Forelimb muscle (tissue), 1 donor: ENCODE results near the gene MED25. TPM values are rescaled to one million over a fixed set of nuclear protein-coding genes. Genes with fewer than 3 reads are reported as not detected.

Experiments
- DNase-seq: peaks from one replicate; pipeline ENCODE4 v3.0.0-alpha.2; 2013; ENCODE audit warnings: low read depth
- polyA plus RNA-seq: library from polyadenylated mRNA; unstranded; fragments of 120-200 nt; gene quantifications from one replicate; pipeline ENCODE4 v1.2.1, GENCODE V29; 2013; ENCODE audit not compliant: insufficient read length

MED25 gene
- polyA plus RNA-seq, 1 donor: 28.6 TPM

DNA sequence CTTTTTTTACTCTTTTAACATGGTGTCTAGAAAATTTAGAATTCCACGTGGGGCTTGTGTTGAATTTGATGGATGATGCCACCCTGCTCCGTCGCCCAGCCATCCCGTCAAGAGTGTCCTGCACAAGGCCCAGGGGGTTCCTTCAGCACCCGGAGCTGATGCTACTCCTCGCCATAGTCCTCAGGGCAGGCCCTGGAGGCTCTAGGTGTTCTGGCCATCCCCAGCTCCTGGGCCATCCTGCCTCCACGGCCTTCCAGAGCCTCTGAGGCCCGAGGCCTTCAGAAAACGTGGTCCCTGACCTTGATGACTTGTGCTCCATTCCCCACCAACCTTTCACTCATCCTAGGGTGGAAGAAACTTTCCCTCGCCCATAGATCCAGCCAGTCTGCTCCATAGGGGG is 55.7 kb downstream of the MED25 start:
- no peak for DNase-seq

DNA sequence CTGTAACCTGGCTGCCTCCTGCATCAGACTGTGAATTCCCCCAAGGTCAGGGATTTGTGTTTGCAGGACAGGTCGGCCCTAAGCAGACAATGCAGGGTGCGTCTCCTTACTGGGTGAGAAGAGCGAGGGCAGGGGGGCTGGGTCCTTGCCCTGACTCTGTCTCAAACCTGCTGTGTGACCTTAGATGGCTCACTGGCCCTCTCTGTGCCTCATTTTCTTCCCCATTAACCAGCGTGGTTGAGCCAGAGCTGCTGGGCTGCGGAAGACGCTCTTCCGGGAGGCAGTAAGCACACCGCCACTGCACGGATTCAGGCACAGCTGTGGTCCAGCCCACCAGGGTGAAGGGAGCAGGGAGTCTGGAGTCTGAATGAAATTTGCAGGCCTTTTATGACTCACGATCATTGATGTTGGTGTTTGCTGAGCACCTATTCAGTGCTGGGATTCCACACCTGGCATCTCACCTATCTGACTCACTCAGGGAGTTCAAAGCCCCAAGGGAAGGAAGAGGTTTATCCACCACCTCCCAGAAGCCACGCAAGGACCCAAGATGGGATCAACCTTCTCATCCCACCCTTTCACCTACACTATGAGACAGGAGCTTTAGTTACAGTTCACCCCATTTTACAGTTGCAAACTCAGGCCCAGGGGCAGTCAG is 56.5 kb downstream of the MED25 start:
- DNase-seq: no peak

DNA sequence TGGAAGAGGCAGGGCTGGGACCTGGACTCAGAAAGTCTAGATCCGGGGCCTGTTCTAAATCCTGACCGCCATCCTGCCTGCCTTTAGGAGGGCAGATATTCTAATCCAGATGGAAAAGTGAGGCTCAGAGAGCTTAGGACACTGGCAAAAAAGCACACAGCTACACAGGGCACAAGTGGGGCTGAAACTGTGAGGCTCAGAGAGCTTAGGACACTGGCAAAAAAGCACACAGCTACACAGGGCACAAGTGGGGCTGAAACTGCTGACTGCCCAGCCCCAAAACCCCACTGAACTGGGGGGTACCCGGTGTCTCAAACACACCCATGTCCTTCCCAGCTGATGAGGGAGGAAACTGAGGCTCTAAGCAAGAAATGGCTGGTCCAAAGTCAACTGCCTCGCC is 57.1 kb downstream of the MED25 start:
- no peak for DNase-seq

DNA sequence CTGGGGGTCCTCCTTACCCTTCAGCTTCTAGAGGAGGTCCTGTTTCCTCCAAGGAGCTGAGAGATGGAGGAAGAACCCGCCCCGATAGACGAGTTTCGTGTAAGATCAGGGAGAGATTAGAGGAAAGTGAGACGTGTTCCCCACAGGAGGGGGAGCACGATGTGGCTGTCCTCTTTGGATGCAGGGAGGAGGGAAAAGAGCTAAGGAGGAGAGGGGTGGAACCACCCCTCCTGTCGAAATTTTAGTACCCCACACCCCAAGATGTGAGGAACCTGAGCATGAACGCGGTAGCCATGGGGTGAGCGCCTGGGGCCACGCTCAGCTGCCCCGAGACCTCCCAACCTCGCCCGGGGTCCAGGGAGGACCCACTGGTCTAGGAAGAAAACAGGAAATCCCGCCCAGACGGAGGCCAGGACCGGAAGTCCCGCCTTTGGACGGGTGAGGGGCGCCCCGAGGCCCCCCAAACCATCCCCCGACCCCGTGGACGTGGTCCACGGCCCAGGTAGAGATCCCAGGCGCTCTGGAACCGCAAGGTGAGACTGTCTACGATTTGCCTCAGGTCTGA is 57.9 kb downstream of the MED25 start:
- DNase-seq: no peak

DNA sequence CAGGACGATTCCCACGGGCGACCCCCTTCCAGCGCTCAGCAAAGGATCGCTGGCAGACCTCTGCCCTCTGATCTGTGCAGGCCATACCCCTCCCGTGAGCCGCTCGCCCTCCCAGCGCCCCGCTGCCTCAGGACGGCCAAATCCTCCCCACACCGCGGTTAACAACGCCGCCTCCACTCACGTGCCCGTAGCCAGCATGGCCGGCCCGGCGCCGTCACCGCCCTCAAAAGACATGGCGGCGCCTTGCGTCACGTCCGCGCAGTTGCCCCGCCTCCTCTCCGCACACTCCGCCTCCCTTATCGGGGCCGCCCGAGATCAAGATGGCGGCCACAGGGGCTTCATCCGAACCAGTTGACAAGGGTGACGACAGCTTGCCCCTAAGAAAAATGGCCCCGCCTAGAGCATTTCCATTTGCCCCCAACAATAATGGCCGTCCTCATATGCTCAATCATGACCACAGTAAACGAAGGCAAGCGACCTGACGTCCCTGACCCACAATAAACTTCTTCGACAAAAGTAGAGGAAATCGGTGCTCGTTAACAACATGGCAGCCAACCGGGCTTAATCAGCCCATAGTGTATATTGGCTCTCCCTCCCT is 58.4 kb downstream of the MED25 start:
- DNase-seq: peak; percentile 97

DNA sequence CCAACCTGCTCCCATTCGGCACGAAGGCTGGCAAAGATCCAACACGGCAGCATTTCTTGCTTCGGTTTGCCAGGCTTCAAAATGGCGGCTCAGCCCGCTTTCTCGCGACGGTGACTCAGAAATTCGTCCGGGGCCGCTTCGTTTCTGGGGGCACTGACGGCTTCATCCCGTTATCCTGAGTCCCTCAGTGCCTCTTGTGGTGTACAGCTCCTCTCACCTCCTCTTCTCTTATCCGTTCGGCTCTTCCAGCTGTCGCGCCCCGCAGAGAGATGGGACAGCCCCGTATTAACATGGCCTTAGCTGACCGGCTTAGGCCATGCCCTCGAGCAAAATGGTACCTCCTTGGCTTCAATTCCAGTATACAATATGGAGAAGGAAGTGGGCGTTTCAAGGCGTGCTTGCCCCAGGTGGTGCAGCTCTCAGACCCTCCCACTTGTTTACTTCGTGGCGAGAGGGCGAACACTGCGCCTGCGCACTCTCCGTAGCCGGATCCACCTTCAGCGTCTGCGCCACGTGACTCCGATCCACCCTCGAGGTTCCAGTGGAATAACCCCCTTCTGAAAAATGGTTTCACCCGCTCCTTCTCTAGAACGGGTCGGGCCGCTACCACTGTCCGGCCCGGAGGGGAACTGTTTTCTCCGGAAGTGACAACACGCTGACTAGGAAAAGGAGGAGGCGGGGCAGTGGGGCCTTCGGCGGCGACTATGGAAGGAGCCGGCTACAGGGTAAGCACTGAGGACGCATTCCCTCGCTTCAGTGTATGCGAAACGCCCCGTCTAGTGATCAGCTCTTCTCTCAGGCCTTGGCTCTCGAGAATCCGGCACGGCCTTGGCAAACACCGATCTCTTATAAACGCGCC is 59.2 kb downstream of the MED25 start, which contains the start of the genes AKT1S1 and TBC1D17:
Gene AKT1S1, minus strand, starts transcription at position 336 of the 859 bp plus-strand sequence. CDS start 4,060 bp downstream, outside the sequence.
Gene TBC1D17, plus strand, starts transcription at position 683 of the 859 bp plus-strand sequence. Its CDS starts 22 bp downstream, at position 705.
- peak; percentile 100 for DNase-seq

DNA sequence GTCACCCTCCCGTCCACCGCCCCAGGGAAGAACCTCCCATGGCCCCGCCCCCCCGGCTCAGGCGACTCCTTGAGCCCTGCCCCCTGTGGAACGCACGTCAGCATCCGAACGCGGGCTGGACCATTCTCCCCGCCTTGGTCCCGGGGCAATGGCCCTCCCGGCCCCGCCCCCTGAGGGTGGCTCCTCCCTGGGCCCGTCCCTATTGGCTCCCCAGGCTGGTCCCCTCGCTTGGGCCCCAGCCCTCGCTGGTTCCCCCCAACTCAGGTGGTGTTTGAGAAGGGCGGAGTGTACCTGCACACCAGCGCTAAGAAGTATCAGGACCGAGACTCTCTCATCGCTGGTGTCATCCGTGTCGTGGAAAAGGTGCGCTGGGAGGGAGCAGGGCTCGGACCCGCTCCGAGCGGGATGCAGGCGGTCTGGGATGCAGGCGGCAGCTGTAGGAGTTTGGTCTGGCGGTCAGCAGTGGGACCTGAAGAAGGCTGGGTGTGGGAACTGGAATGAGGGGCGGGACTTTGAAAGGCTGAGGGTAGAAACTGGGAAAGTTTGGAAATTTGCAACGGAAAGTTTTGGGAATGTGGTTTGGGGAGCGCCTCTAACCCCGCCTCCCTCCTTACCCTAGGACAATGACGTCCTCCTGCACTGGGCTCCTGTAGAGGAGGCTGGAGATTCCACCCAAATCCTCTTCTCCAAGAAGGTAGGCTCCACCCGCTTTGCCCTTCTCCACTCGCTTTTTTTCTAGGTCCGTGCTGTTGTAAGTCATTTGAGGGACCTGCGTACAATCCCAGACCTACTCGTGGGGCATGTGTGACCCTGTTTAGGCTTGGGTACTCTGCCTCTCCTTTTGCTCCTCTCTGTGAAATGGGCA is 60.0 kb downstream of the MED25 start:
- peak; percentile 88 for DNase-seq

DNA sequence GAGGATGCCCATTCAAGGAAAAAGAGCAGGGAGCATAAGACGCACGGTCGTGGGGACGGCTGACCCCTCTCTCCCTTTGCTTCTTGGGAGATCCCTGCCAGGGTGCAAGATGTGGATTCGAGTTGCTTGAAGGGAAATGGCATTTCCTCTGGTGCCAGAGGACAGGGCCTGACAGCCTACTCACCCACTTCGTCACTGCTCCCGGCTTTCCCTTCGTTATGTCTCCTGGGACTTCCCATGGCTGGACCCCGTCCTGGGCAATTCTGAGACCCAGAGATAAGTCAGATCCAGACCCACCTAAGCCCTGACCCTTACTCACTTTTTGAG is 60.6 kb downstream of the MED25 start:
- DNase-seq: no peak

DNA sequence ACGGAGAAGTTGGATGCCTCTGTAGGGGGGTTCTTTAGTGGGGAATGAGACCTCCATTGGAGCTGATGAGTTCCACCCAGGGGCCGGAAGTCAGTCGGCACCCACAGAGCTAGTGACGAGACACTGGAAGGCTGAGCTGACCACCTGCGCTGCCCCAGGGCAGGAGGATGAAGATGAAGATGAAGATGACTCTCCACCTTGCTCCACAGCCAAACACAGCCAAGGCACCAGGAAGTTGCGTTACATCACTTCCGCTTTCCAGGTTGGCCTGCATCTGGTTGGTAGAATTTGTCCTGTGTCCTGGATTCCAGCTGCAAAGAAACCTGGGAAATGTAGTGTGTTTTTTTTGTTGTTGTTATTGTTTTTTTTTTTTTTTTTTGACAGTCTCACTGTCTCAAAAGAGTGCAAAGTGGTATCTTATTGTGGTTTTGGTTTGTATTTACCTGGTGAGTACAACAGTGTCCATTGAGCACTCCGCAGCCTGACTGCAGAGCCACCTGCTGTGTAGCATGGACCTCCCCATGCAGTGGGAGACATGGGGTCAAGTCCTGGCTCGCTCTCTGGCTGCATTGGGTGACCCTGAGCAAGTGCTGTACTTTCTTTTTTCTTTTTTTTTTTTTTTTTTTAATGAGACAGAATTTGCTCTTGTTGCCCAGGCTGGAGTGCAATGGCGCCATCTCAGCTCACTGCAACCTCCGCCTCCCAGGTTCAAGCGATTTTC is 61.3 kb downstream of the MED25 start:
- DNase-seq: no peak

DNA sequence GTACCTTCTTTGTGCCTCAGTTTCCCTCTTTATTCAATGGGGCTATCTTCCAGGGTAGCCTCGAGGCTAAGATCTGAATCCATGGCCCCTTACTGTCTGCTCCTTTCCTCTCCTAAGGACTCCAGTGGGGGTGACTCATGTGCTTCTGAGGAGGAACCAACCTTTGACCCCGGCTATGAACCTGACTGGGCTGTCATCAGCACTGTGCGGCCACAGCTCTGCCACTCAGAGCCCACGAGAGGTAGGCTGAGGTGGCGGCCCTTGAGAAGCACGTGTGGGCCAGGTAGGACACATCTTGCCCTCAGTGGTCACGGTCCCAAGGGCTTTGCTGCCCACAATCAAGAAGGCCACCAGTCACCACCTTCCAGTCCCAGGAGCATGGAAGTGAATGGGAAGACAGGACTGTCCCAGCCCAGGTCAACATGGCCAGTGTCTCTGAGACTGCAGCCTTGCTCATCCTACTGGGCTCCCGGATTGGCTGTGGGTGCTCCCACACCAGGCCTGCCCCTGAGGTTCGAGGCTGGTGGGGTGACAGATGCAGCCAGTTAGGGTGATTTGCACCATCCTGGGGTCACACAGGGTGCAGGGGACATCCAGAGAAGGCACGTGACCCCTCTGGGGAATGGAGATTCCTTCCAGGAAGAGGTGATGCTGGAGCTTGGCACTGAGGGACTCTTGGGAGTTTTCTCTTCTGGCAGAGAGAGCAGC is 62.2 kb downstream of the MED25 start:
- DNase-seq: no peak

DNA sequence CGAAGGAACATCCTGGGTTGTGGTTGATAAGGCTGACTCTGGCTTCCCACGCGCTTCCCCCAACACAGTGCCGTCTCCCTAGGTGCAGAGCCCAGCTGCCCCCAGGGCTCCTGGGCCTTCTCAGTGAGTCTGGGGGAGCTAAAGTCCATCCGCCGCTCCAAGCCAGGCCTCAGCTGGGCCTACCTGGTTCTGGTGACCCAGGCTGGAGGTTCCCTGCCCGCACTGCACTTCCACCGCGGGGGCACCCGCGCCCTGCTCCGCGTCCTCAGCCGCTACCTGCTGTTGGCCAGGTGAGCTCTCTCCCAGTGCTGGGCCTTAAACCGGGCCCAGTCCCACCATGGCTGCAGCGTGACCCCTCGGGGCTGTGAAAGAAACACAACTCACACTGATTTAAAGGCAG is 63.1 kb downstream of the MED25 start:
- no peak for DNase-seq

DNA sequence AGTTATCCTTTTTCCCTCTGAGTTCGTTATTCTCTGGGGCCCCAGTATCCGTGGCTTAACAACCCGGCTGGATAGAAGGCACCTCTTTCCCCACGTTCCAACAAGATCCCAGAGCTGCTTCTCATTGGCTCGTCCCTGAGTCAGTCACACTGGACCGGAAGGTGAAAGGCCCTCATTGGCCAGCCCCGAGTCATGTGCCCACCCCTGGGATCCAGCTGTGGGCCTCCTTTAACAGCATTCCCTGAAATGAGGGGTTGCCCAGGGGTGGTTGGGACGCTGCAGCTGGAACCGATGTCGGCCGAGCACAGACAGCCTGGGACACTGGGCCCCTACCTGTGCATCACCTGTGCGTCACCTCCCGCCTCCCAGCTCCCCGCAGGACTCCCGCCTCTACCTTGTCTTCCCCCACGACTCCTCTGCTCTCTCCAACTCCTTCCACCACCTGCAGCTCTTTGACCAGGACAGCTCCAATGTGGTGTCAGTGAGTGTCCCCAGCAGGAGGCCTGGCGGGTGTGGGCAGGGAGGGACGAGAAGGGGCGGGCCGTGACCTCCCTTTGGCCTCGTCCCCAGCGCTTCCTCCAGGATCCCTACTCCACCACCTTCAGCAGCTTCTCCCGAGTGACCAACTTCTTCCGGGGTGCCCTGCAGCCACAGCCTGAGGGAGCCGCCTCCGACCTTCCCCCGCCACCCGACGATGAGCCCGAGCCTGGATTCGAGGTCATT is 63.7 kb downstream of the MED25 start:
- DNase-seq: no peak

DNA sequence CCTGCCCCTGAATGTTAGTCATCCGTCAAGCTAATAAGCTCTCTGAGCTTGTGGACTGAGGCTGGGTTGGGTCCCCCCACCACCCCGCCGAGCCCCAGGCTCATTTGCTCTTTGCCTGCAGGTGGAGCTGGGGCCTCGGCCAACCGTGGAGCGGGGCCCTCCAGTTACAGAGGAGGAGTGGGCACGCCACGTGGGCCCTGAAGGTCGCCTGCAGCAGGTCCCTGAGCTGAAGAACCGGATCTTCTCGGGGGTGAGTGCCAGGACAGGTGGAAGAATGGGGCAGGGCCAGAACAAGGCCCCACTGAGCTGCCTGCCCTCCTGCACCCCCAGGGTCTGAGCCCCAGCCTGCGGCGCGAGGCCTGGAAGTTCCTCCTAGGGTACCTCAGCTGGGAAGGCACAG is 64.6 kb downstream of the MED25 start:
- DNase-seq: no peak

DNA sequence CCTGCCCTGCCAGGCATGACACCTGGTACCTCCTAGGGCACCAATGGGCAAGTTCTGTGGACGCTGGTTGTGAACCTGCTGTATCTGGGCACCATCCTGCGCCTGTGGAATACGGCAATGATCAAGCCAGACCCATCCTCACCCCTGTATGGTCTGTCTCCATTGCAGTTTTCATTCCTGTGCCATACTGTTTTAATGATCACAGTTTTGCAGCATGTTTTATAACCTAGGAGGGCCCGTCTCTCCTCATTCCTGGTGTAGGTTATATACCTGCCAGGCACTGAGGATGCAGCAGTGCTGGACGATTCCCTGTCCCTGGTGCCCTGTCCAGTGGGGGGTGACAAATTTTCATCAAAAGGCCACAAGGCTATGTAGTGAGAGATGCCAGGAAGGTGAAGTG is 65.0 kb downstream of the MED25 start:
- DNase-seq: no peak

DNA sequence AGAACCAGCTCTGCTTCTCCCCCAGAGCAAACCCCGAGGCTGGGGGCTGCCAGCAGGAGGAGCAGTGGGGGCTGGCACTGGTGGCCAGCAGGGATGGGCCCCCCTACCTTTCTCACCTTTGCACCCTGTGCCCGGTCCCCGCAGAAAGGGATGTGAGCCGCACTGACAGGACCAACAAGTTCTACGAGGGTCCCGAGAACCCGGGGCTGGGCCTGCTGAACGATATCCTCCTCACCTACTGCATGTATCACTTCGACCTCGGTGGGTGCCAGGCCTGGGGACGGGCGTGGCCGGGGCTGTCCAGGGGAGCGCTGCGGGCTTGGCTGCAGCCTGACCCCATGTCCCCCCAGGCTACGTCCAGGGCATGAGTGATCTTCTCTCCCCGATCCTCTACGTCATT is 66.0 kb downstream of the MED25 start:
- DNase-seq: no peak

DNA sequence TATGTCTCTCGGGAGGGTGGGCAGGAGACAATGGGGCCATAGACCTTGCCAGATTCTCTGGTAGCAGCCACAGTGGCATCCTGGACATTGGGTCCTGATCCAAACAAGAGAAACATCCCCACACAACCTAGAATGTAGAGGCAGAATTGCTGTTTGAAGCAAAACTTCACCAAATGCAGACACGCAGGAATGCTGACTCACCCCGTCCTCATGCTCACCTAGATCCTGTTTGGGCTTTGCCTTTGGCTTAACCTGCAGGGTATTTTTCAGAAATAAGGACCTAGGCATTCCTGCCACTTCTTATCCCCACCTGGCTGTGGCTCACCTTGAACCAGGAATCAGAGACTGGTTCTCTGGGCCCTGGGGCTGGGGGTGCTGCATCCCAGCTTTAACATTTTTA is 66.7 kb downstream of the MED25 start:
- no peak for DNase-seq
